Measurements from ENCODE around the gene P4HB. TPM values are rescaled to one million over a fixed set of nuclear protein-coding genes. Genes with fewer than 3 reads are reported as not detected.

The P4HB gene
- polyA plus RNA-seq, 1 donor from 2014 or later, result 82.8 TPM

- Histone ChIP-seq H3K4me2 (ENCODE audit: low read length) (peak overlapping the region; percentile 59), H3K4me3 (ENCODE audit: low read length) (peak overlapping the region; percentile 88), H3K9ac (ENCODE audit: low read length) (peak overlapping the region; percentile 74), H4K20me1 (ENCODE audit: insufficient read depth) (no peaks in the 10 kb centered on the region), H3K79me2 (replicated peaks; ENCODE audit: insufficient read depth, low read length) (peaks cover 13% of the 10 kb centered on the region), H3F3A (ENCODE audit: insufficient read depth, low read length, poor library complexity, severe bottlenecking) (no peaks in the 10 kb centered on the region), H3K9me3 (ENCODE audit: low read length) (no peaks in the 10 kb centered on the region), H3K27me3 (ENCODE audit: insufficient read depth, low read depth, low read length) (no peaks in the 10 kb centered on the region), H2AFZ (ENCODE audit: low read depth, low read length) (no peak overlapping the region), H3K27ac (ENCODE audit: low read length) (peak overlapping the region; percentile 16), H3K36me3 (ENCODE audit: insufficient read depth, low read length) (no peaks in the 10 kb centered on the region), H3K9me2 (ENCODE audit: insufficient read depth, low read length) (no peaks in the 10 kb centered on the region)
- TF ChIP-seq MXI1 (conservative IDR thresholded peaks at IDR 0.05; ENCODE audit: poor library complexity, severe bottlenecking) (no peak), RAD21 (conservative IDR thresholded peaks at IDR 0.05) (no peak), SMC3 (conservative IDR thresholded peaks at IDR 0.05; ENCODE audit: poor library complexity) (no peak), EZH2 (IDR thresholded peaks at IDR 0.05; ENCODE audit: borderline replicate concordance, insufficient read depth, low read length, poor library complexity, severe bottlenecking) (no peak), POLR2AphosphoS5 (IDR thresholded peaks at IDR 0.05) (no peak)
Measured at GRCh38 chr17:81890447-81891302, 30.3 kb upstream of the P4HB start.

GRCh38 chr17:81889602-81890001 is 29.3 kb upstream of the P4HB start:
- H3K9me2 ChIP-seq (ENCODE audit: insufficient read depth, low read length), result no peaks in the 10 kb centered on the region
- no peak overlapping the region for H2AFZ ChIP-seq (ENCODE audit: low read depth, low read length)
- peak overlapping the region; percentile 88 for H3K4me3 ChIP-seq (ENCODE audit: low read length)
- H3K36me3 ChIP-seq (ENCODE audit: insufficient read depth, low read length), result no peaks in the 10 kb centered on the region
- H3K4me2 ChIP-seq (ENCODE audit: low read length), result no peak overlapping the region
- H3K9me3 ChIP-seq (ENCODE audit: low read length), result no peaks in the 10 kb centered on the region
- no peaks in the 10 kb centered on the region for H3F3A ChIP-seq (ENCODE audit: insufficient read depth, low read length, poor library complexity, severe bottlenecking)
- H3K79me2 ChIP-seq (replicated peaks; ENCODE audit: insufficient read depth, low read length), result peaks cover 13% of the 10 kb centered on the region
- H3K27me3 ChIP-seq (ENCODE audit: insufficient read depth, low read depth, low read length), result no peaks in the 10 kb centered on the region
- H3K9ac ChIP-seq (ENCODE audit: low read length), result no peak overlapping the region
- no peaks in the 10 kb centered on the region for H4K20me1 ChIP-seq (ENCODE audit: insufficient read depth)
- no peak overlapping the region for H3K27ac ChIP-seq (ENCODE audit: low read length)
- TF ChIP-seq REST (IDR thresholded peaks at IDR 0.05; ENCODE audit: borderline replicate concordance) (no peak), RAD21 (conservative IDR thresholded peaks at IDR 0.05) (no peak), TAF1 (IDR thresholded peaks at IDR 0.05; ENCODE audit: low read depth) (no peak)

GRCh38 chr17:81888988-81889595 is 28.8 kb upstream of the P4HB start:
- Histone ChIP-seq H3F3A (ENCODE audit: insufficient read depth, low read length, poor library complexity, severe bottlenecking) (no peaks in the 10 kb centered on the region), H3K27ac (ENCODE audit: low read length) (no peak overlapping the region), H3K9me3 (ENCODE audit: low read length) (no peaks in the 10 kb centered on the region), H3K27me3 (ENCODE audit: insufficient read depth, low read depth, low read length) (no peaks in the 10 kb centered on the region), H2AFZ (ENCODE audit: low read depth, low read length) (no peak overlapping the region), H3K4me3 (ENCODE audit: low read length) (no peak overlapping the region), H3K36me3 (ENCODE audit: insufficient read depth, low read length) (no peaks in the 10 kb centered on the region), H3K4me2 (ENCODE audit: low read length) (no peak overlapping the region), H3K9ac (ENCODE audit: low read length) (no peak overlapping the region), H3K79me2 (replicated peaks; ENCODE audit: insufficient read depth, low read length) (peaks cover 13% of the 10 kb centered on the region), H4K20me1 (ENCODE audit: insufficient read depth) (no peaks in the 10 kb centered on the region), H3K9me2 (ENCODE audit: insufficient read depth, low read length) (no peaks in the 10 kb centered on the region)
- TF ChIP-seq REST (IDR thresholded peaks at IDR 0.05; ENCODE audit: borderline replicate concordance) (no peak), EZH2 (IDR thresholded peaks at IDR 0.05; ENCODE audit: borderline replicate concordance, insufficient read depth, low read length, poor library complexity, severe bottlenecking) (no peak)
